Activated naive CD4-positive, alpha-beta T cell treated with anti-CD3 and anti-CD28 coated beads, Interleukin-2, amount 10 ng/mL, durations not matched to agents 7 days and 5 days (primary cell): Measurements from ENCODE around the gene PDE4DIP.
A peak's percentile ranks its signal among the peaks of the same experiment; 100 is the strongest.
"Not testable (repeated sequence)": the region's sequence is repeated elsewhere in the genome, so short reads cannot be mapped to it uniquely, and the experiment has no call there.

ENCODE experiments used
- CTCF ChIA-PET: fragments of 350-600 bp; sonication (Branson Sonifier 250); formaldehyde crosslinking; loops from one replicate; lab custom pipeline; 2021; ENCODE audit warnings: antibody characterized with exemption; lab: Charles Lee
- DNase-seq: peaks from one replicate; pipeline ENCODE4 v3.0.0-alpha.2; 2020
- H3K27ac Mint-ChIP-seq: one replicate; pipeline ENCODE4 v1.8.0; 2021; ENCODE audit warnings: mild to moderate bottlenecking, moderate library complexity, mixed read lengths
- H3K27me3 Mint-ChIP-seq: one replicate; pipeline ENCODE4 v1.8.0; 2021; ENCODE audit warnings: mild to moderate bottlenecking, mixed read lengths
- H3K36me3 Mint-ChIP-seq: one replicate; pipeline ENCODE4 v1.8.0; 2021; ENCODE audit warnings: mixed read lengths
- H3K4me1 Mint-ChIP-seq: one replicate; pipeline ENCODE4 v1.8.0; 2021; ENCODE audit warnings: mixed read lengths
- H3K4me3 Mint-ChIP-seq: one replicate; pipeline ENCODE4 v1.8.0; 2021; ENCODE audit warnings: mild to moderate bottlenecking, moderate library complexity, mixed read lengths
- H3K9me3 Mint-ChIP-seq: one replicate; pipeline ENCODE4 v1.8.0; 2021; ENCODE audit warnings: mixed read lengths

The PDE4DIP gene

GRCh38 chr1:148844220-148844619 is at the start of gene PDE4DIP:
Gene PDE4DIP, plus strand, starts transcription at chr1:148844428. Its CDS starts 347 bp downstream, at chr1:148844775.
- DNase-seq: peak; percentile 27
- H3K36me3 Mint-ChIP-seq, CTCF ChIA-PET, H3K4me1 Mint-ChIP-seq, H3K27me3 Mint-ChIP-seq, H3K9me3 Mint-ChIP-seq, H3K27ac Mint-ChIP-seq: not testable (repeated sequence)
- H3K4me3 Mint-ChIP-seq: peak within 1 kb of the TSS; percentile 40

- H3K27ac Mint-ChIP-seq, H3K9me3 Mint-ChIP-seq, CTCF ChIA-PET, H3K27me3 Mint-ChIP-seq, H3K4me3 Mint-ChIP-seq, H3K36me3 Mint-ChIP-seq, DNase-seq, H3K4me1 Mint-ChIP-seq: not testable (repeated sequence)
Observed at GRCh38 chr1:148808268-148808928, 35.8 kb upstream of the PDE4DIP start.

- CTCF ChIA-PET, H3K36me3 Mint-ChIP-seq: not testable (repeated sequence)
Observed at GRCh38 chr1:148808929-148809283, 35.3 kb upstream of the PDE4DIP start.

DNA sequence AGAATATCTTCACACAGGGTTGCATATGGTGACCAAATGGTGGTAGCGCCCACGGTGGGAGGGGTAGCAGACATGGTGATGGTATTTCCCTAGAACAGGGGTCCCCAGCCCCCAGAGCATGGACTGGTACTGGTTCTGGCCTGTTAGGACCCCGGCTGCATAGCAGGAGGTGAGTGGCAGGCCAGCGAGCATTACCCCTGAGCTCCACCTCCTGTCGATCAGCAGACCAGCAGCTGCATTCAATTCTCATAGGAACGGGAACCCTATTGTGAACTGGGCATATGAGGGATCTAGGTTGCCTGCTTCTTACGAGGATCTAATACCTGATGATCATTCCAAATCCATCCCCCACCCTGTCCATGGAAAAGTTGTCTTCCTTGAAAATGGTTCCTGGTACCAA is 22.0 kb upstream of the PDE4DIP start:
- H3K4me1 Mint-ChIP-seq, H3K36me3 Mint-ChIP-seq, H3K9me3 Mint-ChIP-seq, H3K27me3 Mint-ChIP-seq, CTCF ChIA-PET, H3K27ac Mint-ChIP-seq, H3K4me3 Mint-ChIP-seq, DNase-seq: not testable (repeated sequence)

More at GRCh38 chr1:148808929-148809283, 35.3 kb upstream of the PDE4DIP start:
- H3K4me3 Mint-ChIP-seq, DNase-seq, H3K9me3 Mint-ChIP-seq, H3K27ac Mint-ChIP-seq, H3K27me3 Mint-ChIP-seq, H3K4me1 Mint-ChIP-seq: not testable (repeated sequence)

DNA sequence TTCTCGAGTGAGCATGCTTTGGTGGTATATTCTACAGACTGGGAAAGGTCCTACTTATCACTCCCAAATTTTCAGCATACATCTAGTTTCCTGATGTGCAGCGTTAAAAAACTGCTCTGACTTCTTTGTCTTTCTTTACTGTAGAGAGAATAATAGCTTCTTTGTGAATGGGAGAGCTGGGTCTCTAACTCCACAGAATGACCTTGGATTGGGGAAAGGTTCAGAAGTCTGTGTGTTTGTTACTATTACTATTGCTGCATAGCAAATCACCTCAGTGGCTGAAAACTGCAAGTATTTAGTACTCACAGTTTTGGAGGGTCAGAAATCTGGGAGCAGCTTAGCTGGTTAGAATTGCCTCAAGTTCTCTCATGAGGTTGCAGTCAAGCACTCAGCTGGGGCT is 20.4 kb upstream of the PDE4DIP start:
- CTCF ChIA-PET, H3K36me3 Mint-ChIP-seq, H3K4me3 Mint-ChIP-seq, DNase-seq, H3K4me1 Mint-ChIP-seq, H3K27me3 Mint-ChIP-seq, H3K27ac Mint-ChIP-seq, H3K9me3 Mint-ChIP-seq: not testable (repeated sequence)

DNA sequence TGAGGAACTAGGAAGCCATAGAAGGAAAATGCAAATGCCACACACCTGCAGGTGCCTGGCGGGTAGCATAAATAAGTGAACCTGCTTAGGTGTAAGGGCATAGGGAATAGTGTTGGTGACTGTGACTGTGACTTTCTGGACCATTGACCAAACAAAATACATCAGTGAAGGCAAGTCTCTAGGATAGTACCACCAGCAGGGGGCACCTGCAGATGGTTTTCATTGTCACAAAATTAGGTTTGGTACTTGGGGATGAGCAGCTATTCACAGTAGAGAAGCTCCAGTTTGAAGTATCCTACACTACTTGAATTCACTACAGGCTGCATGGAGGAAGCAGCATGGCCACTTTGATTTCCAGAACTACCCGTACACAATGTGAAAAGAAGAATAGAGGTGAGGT is 19.2 kb upstream of the PDE4DIP start:
- H3K9me3 Mint-ChIP-seq, H3K4me3 Mint-ChIP-seq, H3K27ac Mint-ChIP-seq, CTCF ChIA-PET, H3K36me3 Mint-ChIP-seq, DNase-seq, H3K4me1 Mint-ChIP-seq, H3K27me3 Mint-ChIP-seq: not testable (repeated sequence)

DNA sequence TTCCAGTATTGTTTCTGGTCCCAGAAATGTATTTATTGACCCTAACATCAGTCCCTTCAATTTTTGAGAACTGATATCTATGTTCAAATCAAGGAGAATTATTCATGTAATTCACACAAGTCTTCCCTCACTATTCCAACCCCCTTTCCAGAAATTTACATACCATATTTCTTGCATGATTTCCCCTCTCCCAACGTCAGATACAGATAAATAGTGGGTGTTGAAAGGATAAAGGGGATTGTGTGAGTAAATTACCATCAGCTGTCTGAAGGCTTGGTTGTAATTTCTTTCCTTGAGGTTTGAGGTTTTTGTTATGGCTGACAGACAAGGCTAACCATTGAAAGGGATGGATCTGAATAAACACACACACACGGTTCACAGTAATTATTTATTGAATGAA is 15.7 kb upstream of the PDE4DIP start:
- H3K4me1 Mint-ChIP-seq, H3K27ac Mint-ChIP-seq, CTCF ChIA-PET, DNase-seq, H3K36me3 Mint-ChIP-seq, H3K4me3 Mint-ChIP-seq, H3K9me3 Mint-ChIP-seq, H3K27me3 Mint-ChIP-seq: not testable (repeated sequence)

GRCh38 chr1:148828962-148829361 is 15.3 kb upstream of the PDE4DIP start:
- H3K9me3 Mint-ChIP-seq, DNase-seq, CTCF ChIA-PET, H3K27me3 Mint-ChIP-seq, H3K36me3 Mint-ChIP-seq, H3K4me3 Mint-ChIP-seq, H3K4me1 Mint-ChIP-seq, H3K27ac Mint-ChIP-seq: not testable (repeated sequence)

GRCh38 chr1:148829365-148829764 is 14.9 kb upstream of the PDE4DIP start:
- CTCF ChIA-PET, H3K27ac Mint-ChIP-seq, H3K36me3 Mint-ChIP-seq, H3K4me1 Mint-ChIP-seq, H3K27me3 Mint-ChIP-seq, H3K4me3 Mint-ChIP-seq, H3K9me3 Mint-ChIP-seq, DNase-seq: not testable (repeated sequence)

GRCh38 chr1:148841262-148841661 is 3.0 kb upstream of the PDE4DIP start:
- CTCF ChIA-PET, H3K4me3 Mint-ChIP-seq, H3K27me3 Mint-ChIP-seq: not testable (repeated sequence)

DNA sequence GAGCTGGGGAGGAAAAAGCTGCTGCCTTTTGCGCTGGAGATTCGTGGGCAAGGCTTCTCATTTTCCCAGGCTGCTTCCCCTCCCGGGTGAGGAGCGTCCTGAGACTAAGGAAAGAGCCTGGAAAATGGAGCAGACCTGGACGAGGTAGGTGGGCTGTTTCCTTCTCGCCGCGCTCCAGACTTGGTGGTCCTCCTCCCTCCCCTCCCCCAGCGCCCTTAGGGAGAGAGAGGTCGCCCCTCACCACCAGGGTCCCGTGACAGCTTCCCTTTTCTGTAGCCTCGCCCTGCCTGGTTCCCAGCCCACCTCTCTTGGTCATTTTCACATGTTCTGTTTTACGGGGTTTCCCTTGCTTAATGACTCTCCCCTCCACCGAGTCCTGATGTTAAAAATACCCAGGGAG is 423 bp downstream of the PDE4DIP start:
- H3K36me3 Mint-ChIP-seq, H3K27ac Mint-ChIP-seq, H3K4me1 Mint-ChIP-seq, H3K4me3 Mint-ChIP-seq, CTCF ChIA-PET, DNase-seq, H3K27me3 Mint-ChIP-seq, H3K9me3 Mint-ChIP-seq: not testable (repeated sequence)

More at GRCh38 chr1:148841262-148841661, 3.0 kb upstream of the PDE4DIP start:
- H3K36me3 Mint-ChIP-seq, H3K9me3 Mint-ChIP-seq, H3K27ac Mint-ChIP-seq, H3K4me1 Mint-ChIP-seq, DNase-seq: not testable (repeated sequence)

GRCh38 chr1:148845068-148845467 is 840 bp downstream of the PDE4DIP start:
- DNase-seq, H3K4me3 Mint-ChIP-seq, H3K36me3 Mint-ChIP-seq, H3K27me3 Mint-ChIP-seq, H3K4me1 Mint-ChIP-seq, CTCF ChIA-PET, H3K27ac Mint-ChIP-seq, H3K9me3 Mint-ChIP-seq: not testable (repeated sequence)

- H3K27ac Mint-ChIP-seq, H3K9me3 Mint-ChIP-seq, H3K4me1 Mint-ChIP-seq, H3K36me3 Mint-ChIP-seq, H3K27me3 Mint-ChIP-seq, CTCF ChIA-PET, DNase-seq, H3K4me3 Mint-ChIP-seq: not testable (repeated sequence)
Observed at GRCh38 chr1:148850347-148850746, 6.1 kb downstream of the PDE4DIP start.

GRCh38 chr1:148850840-148851239 is 6.6 kb downstream of the PDE4DIP start:
- H3K27ac Mint-ChIP-seq, H3K4me3 Mint-ChIP-seq, DNase-seq, H3K36me3 Mint-ChIP-seq, H3K9me3 Mint-ChIP-seq, CTCF ChIA-PET, H3K4me1 Mint-ChIP-seq, H3K27me3 Mint-ChIP-seq: not testable (repeated sequence)

- H3K27me3 Mint-ChIP-seq, H3K4me1 Mint-ChIP-seq, DNase-seq, H3K36me3 Mint-ChIP-seq, CTCF ChIA-PET, H3K27ac Mint-ChIP-seq, H3K9me3 Mint-ChIP-seq, H3K4me3 Mint-ChIP-seq: not testable (repeated sequence)
Observed at GRCh38 chr1:148851684-148852083, 7.5 kb downstream of the PDE4DIP start.

DNA sequence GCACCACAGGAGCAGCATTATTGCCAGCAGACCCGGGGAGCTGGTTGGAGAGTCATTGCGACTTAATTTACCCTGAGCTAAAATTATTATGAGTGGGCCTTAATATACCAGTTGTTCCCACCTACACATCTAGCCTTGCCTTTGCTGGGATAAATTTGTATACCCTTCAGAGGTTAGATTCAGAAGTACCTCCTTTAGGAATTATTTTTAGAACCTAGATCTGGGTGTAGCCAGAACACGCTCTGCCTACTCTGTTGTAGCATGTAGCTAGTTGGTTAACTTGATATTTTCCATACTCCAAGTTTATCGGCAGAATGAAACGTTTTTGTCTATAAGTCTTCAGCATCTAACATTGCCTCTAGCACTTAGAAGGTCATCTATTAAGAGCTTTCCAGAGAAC is 9.1 kb downstream of the PDE4DIP start:
- H3K4me3 Mint-ChIP-seq, H3K9me3 Mint-ChIP-seq, H3K36me3 Mint-ChIP-seq, H3K27me3 Mint-ChIP-seq, DNase-seq, H3K4me1 Mint-ChIP-seq, H3K27ac Mint-ChIP-seq, CTCF ChIA-PET: not testable (repeated sequence)
